Effector memory CD8-positive, alpha-beta T cell (primary cell): Measurements from ENCODE around the gene NPIPB13.
A peak's percentile ranks its signal among the peaks of the same experiment; 100 is the strongest.
"Not testable (repeated sequence)": the region's sequence is repeated elsewhere in the genome, so short reads cannot be mapped to it uniquely, and the experiment has no call there.

Experiments
- ATAC-seq: fragments of 150-1000 bp; cut with Tn5 transposase; replicated peaks from 2 replicates; pipeline ENCODE4 v1.10.0; 2021; ENCODE audit warnings: mild to moderate bottlenecking, moderate library complexity
- DNase-seq, 3 experiments: peaks; one replicate each; pipeline ENCODE4 v3.0.0; 2021
- H3K27ac Mint-ChIP-seq, 2 donors: one replicate each; pipeline ENCODE4 v1.8.0; 2022; ENCODE audit warnings: mild to moderate bottlenecking in 2 of 2, mixed read lengths in 2 of 2, moderate library complexity in 2 of 2
- H3K27me3 Mint-ChIP-seq, 2 donors: one replicate each; pipeline ENCODE4 v1.8.0; 2022; ENCODE audit warnings: mixed read lengths in 2 of 2
- H3K36me3 Mint-ChIP-seq: one replicate; pipeline ENCODE4 v1.8.0; 2022; ENCODE audit warnings: mild to moderate bottlenecking, moderate library complexity, mixed read lengths; ENCODE audit not compliant: insufficient read depth
- H3K4me1 Mint-ChIP-seq, 2 donors: one replicate each; pipeline ENCODE4 v1.8.0; 2022; ENCODE audit warnings: low read depth in 2 of 2, mixed read lengths in 2 of 2
- H3K4me3 Mint-ChIP-seq, 2 donors: one replicate each; pipeline ENCODE4 v1.8.0; 2022; ENCODE audit warnings: mild to moderate bottlenecking in 2 of 2, mixed read lengths in 2 of 2, moderate library complexity in 2 of 2
- H3K9me3 Mint-ChIP-seq, 2 donors: one replicate each; pipeline ENCODE4 v1.8.0; 2022; ENCODE audit warnings: mixed read lengths in 2 of 2
- total RNA-seq, 9 experiments: gene quantifications; one replicate each; lab custom pipeline; 2026; lab: John Stamatoyannopoulos, UW

Gene NPIPB13
- 0.52 to 6.7 (median 1.4) reads per million in 9 experiments for total RNA-seq

DNA sequence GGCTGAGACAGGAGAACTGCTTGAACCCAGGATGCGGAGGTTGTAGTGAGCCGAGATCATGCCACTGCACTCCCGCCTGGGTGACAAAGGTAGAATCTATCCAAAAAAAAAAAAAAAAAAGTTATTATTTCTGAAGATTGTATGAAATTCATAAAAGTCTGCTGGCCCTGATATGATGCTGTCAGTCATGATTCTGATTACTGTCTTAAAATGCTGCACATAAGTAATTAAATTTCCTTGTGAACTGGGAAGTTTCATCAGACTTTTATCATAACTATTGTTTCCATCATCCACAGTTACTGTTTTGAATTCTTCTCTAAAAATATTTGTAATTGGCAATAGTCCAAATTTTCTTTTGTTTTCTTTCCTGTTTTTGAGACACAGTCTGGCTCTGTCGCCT, at the start of gene NPIPB13:
Gene NPIPB13 (minus strand): TSS at position 101 of the 400 bp plus-strand sequence. CDS start 2,906 bp downstream, outside the sequence.
- not testable (repeated sequence) for H3K36me3 Mint-ChIP-seq, H3K27ac Mint-ChIP-seq, H3K27me3 Mint-ChIP-seq, DNase-seq, H3K4me1 Mint-ChIP-seq, H3K9me3 Mint-ChIP-seq, H3K4me3 Mint-ChIP-seq, ATAC-seq

DNA sequence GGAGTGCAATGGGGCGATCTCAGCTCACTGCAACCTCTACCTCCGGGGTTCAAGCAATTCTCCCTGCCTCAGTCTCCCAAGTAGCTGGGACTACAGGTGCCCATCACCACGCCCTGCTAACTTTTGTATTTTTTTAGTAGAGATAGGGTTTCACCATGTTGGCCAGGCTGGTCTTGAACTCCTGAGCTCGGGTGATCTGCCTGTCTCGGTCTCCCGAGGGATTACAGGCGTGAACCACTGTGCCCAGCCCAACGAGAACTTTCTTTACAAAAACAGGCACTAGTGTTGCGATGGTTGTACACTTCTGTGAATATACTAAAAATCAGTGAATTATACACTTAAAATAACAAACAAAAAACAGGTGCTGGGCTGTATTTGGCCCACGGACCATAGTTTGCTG, 34.1 kb upstream of the NPIPB13 start:
- H3K4me1 Mint-ChIP-seq, ATAC-seq, H3K9me3 Mint-ChIP-seq, DNase-seq, H3K4me3 Mint-ChIP-seq, H3K27ac Mint-ChIP-seq, H3K27me3 Mint-ChIP-seq, H3K36me3 Mint-ChIP-seq: not testable (repeated sequence)

DNA sequence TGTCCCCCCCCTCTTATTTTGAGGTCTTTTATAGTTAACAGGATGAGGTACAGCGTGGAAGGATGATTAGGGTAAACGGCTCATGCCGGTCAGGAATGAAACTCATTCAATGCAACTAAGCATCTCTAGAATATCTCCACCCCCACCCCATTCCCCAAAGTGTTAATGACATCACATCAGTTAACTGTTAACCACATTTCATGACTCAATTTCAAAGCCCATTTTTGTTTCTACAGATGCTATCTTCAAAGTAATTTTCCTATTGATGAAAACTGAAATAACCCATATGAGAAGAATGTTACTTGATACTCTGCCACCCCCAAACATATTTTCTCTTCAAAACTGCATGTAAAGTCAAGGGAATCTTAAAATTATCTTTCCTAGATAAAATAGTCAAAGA, 30.2 kb upstream of the NPIPB13 start:
- DNase-seq, result not testable (repeated sequence)

GRCh38 chr16:30217082-30217481, 31.2 kb downstream of the NPIPB13 start:
- not testable (repeated sequence) for DNase-seq, H3K27me3 Mint-ChIP-seq, H3K27ac Mint-ChIP-seq, ATAC-seq, H3K4me1 Mint-ChIP-seq, H3K36me3 Mint-ChIP-seq, H3K4me3 Mint-ChIP-seq, H3K9me3 Mint-ChIP-seq

More for the DNA sequence above, 30.2 kb upstream of the NPIPB13 start:
- H3K4me3 Mint-ChIP-seq, H3K9me3 Mint-ChIP-seq, ATAC-seq, H3K36me3 Mint-ChIP-seq, H3K27ac Mint-ChIP-seq, H3K27me3 Mint-ChIP-seq, H3K4me1 Mint-ChIP-seq: not testable (repeated sequence)

GRCh38 chr16:30211414-30211813, 36.9 kb downstream of the NPIPB13 start:
- H3K27me3 Mint-ChIP-seq, DNase-seq, H3K9me3 Mint-ChIP-seq, H3K4me1 Mint-ChIP-seq, H3K27ac Mint-ChIP-seq, H3K36me3 Mint-ChIP-seq, H3K4me3 Mint-ChIP-seq: not testable (repeated sequence)
- ATAC-seq, result peak; percentile 56

DNA sequence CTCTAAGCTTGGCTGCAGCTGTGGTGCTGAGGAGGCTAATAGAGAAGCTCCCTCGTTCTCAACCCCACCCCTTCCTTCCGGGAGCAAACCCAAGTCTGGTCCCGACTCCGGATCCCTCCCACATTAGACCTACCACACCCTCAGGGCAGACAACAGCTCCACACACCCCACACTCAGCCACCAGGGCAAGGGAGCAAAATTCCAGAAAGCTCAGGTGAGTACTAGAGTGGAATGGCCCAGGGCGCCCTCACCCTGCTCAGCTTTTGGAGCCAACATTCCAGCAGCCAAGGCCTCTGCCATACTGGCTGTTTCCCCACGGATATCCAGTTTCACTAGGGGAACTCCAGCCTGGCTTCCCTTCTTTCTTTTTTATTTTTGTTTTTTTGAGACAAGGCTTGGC, 39.2 kb downstream of the NPIPB13 start:
- peak overlapping the region; percentile 34 to 52 for H3K4me3 Mint-ChIP-seq
- not testable (repeated sequence) for H3K9me3 Mint-ChIP-seq, H3K4me1 Mint-ChIP-seq, H3K27ac Mint-ChIP-seq, H3K36me3 Mint-ChIP-seq, H3K27me3 Mint-ChIP-seq
- peak; percentile 70 for ATAC-seq
- DNase-seq, result peak; percentile 18 to 42 (median 20)

DNA sequence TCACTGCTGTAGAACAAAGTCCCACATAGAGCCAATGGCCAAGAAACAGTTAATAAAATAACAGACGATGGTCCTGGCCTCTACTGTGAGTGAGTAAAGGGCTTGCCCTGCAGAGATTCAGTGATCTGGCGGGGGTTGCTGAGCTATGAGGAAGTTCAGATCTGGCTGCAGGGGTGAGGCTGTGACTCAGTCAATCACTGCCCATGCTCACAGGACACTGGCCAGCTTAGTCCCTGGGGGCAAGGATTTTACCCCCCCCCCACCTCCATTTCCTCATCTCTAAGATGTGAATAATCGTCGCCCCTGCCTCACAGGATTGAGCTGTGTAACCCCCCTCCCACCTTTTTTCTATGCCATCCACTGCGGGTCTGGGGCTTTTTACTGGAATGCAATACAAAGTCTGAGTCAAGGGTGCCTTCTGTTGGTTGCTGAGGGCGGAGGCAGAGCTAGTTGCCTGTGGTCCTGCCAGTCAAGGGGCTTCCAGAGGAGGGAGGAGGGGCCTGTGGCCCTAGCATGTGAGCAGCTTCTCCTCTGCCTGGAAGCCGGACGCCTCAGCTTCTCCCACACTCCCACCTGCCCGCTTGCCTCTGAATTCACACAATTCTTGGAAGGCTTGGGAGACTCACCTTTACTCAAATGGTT, 41.1 kb downstream of the NPIPB13 start:
- not testable (repeated sequence) for ATAC-seq

GRCh38 chr16:30206252-30206651, 42.0 kb downstream of the NPIPB13 start:
- not testable (repeated sequence) for H3K36me3 Mint-ChIP-seq, H3K9me3 Mint-ChIP-seq, H3K4me3 Mint-ChIP-seq, H3K27me3 Mint-ChIP-seq, H3K4me1 Mint-ChIP-seq, DNase-seq, H3K27ac Mint-ChIP-seq
- ATAC-seq, result peak; percentile 55

More for the DNA sequence above, 41.1 kb downstream of the NPIPB13 start:
- H3K4me3 Mint-ChIP-seq, H3K27ac Mint-ChIP-seq, DNase-seq, H3K9me3 Mint-ChIP-seq, H3K27me3 Mint-ChIP-seq, H3K36me3 Mint-ChIP-seq, H3K4me1 Mint-ChIP-seq: not testable (repeated sequence)

DNA sequence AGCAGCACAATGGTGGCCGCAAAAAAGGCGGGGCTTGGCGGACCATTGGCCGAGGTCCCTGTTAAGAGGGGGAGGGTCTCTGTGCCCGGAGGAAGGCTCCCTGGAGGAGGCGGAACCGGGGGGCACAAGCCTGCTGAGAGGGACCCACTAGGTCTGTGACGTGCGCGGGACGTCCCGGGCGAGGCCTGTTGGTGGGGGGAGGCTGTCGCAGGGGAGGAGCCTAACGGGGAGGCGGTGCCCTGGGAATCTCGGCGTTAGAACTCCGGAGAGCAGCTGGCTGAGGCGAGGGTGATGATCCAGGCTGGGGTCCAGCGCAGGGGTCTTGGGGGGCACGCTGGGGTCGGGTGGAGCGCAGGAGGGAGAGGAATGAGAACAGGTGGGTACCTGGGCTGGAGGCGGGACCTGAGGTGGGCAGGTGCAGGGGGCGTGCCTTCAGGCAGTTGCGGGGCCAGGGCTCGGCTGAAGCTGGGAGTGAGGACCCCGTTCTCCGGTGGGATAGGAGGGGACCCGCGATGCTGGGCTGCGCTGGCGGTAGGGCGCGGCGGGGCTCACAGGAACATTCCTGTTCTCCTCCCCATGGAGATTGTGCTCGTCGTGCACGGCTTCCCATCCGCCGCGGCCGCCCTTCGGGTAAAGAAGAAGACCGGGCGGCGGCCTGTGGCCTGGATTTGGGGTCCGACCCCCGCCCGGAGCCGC, 42.6 kb downstream of the NPIPB13 start:
- not testable (repeated sequence) for H3K27me3 Mint-ChIP-seq, H3K4me3 Mint-ChIP-seq, H3K36me3 Mint-ChIP-seq, H3K9me3 Mint-ChIP-seq, H3K27ac Mint-ChIP-seq, H3K4me1 Mint-ChIP-seq
- peak; percentile 57 for ATAC-seq
- DNase-seq, result peak in 2 of 3 experiments; percentile 1 to 8

GRCh38 chr16:30199608-30200343, 48.5 kb downstream of the NPIPB13 start:
- H3K4me3 Mint-ChIP-seq, H3K27me3 Mint-ChIP-seq, ATAC-seq, H3K27ac Mint-ChIP-seq, H3K4me1 Mint-ChIP-seq, H3K36me3 Mint-ChIP-seq, DNase-seq, H3K9me3 Mint-ChIP-seq: not testable (repeated sequence)

- not testable (repeated sequence) for H3K4me3 Mint-ChIP-seq, ATAC-seq, H3K27ac Mint-ChIP-seq, H3K27me3 Mint-ChIP-seq, H3K9me3 Mint-ChIP-seq, H3K36me3 Mint-ChIP-seq, DNase-seq, H3K4me1 Mint-ChIP-seq
Measured at GRCh38 chr16:30199049-30199448, 49.2 kb downstream of the NPIPB13 start, which contains the start of gene SULT1A3. SULT1A3 (plus strand) TSS chr16:30199255; CDS start chr16:30200729, 1,474 bp downstream.
